ENCODE measurements around the gene ZSWIM3. TPM values are rescaled to one million over a fixed set of nuclear protein-coding genes. Genes with fewer than 3 reads are reported as not detected.
A peak's percentile ranks its signal among the peaks of the same experiment; 100 is the strongest.

ZSWIM3 gene
- total RNA-seq, 5 donors from 2014 or later (not counting 1 experiment from before 2014, with no cell fraction given) = 1.4 to 7.5 (median 5.6) TPM

GRCh38 chr20:45835329-45835765 is 22.1 kb upstream of the ZSWIM3 start:
- no CpG with 5 or more reads among the region's 3 CpGs for WGBS (ENCODE audit: insufficient coverage)
- Histone ChIP-seq H3K9me3 (no peaks in the 10 kb centered on the region), H3K36me3 (ENCODE audit: control insufficient read depth in 2 of 2, extremely low read depth in 1 of 2, insufficient read depth in 1 of 2, low read length in 1 of 2) (no peaks in the 10 kb centered on the region), H3K4me1 (ENCODE audit: control insufficient read depth in 1 of 2, extremely low read depth in 1 of 2, insufficient read depth in 2 of 2, low read length in 2 of 2) (peaks cover 4 to 18% of the 10 kb centered on the region in 2 experiments), H3K4me3 (ENCODE audit: control insufficient read depth in 1 of 2, extremely low read depth in 1 of 2, low read length in 1 of 2) (no peak overlapping the region), H3K27ac (ENCODE audit: low read length) (no peak overlapping the region), H3K27me3 (replicated peaks in 1 of 2; ENCODE audit: control insufficient read depth in 2 of 2, extremely low read depth in 1 of 2, insufficient read depth in 2 of 2, low read length in 1 of 2) (no peaks in the 10 kb centered on the region)
- H3K4me1 Mint-ChIP-seq = peaks cover 13 to 20% (median 13%) of the 10 kb centered on the region in 3 donors
- no peaks in the 10 kb centered on the region for H3K9me3 Mint-ChIP-seq
- H3K27ac Mint-ChIP-seq = no peak overlapping the region
- H3K27me3 Mint-ChIP-seq = no peaks in the 10 kb centered on the region
- ATAC-seq (replicated peaks in 1 of 4) (no peak), DNase-seq (no peak)
- peak overlapping the region; percentile 31 to 89 (median 66) for H3K4me3 Mint-ChIP-seq
- no peaks in the 10 kb centered on the region for H3K36me3 Mint-ChIP-seq
- ChIA-PET CTCF (no interaction called here), POLR2A (no interaction called here)

GRCh38 chr20:45835825-45836224 is 21.6 kb upstream of the ZSWIM3 start:
- ATAC-seq (replicated peaks in 1 of 4) (no peak), DNase-seq (no peak)
- Histone ChIP-seq H3K4me3 (ENCODE audit: control insufficient read depth in 1 of 2, extremely low read depth in 1 of 2, low read length in 1 of 2) (no peak overlapping the region), H3K4me1 (ENCODE audit: control insufficient read depth in 1 of 2, extremely low read depth in 1 of 2, insufficient read depth in 2 of 2, low read length in 2 of 2) (peaks cover 4 to 18% of the 10 kb centered on the region in 2 experiments), H3K27ac (ENCODE audit: low read length) (no peak overlapping the region), H3K27me3 (replicated peaks in 1 of 2; ENCODE audit: control insufficient read depth in 2 of 2, extremely low read depth in 1 of 2, insufficient read depth in 2 of 2, low read length in 1 of 2) (no peaks in the 10 kb centered on the region), H3K9me3 (no peaks in the 10 kb centered on the region), H3K36me3 (ENCODE audit: control insufficient read depth in 2 of 2, extremely low read depth in 1 of 2, insufficient read depth in 1 of 2, low read length in 1 of 2) (no peaks in the 10 kb centered on the region)
- H3K9me3 Mint-ChIP-seq = no peaks in the 10 kb centered on the region
- H3K4me1 Mint-ChIP-seq = peaks cover 13 to 20% (median 13%) of the 10 kb centered on the region in 3 donors
- H3K27me3 Mint-ChIP-seq = no peaks in the 10 kb centered on the region
- H3K36me3 Mint-ChIP-seq = no peaks in the 10 kb centered on the region
- POLR2A ChIA-PET = no interaction called here
- WGBS (ENCODE audit: insufficient coverage) = 100% methylated on average over 1 of the region's 5 CpGs
- CTCF ChIA-PET = no interaction called here
- peak overlapping the region in 1 of 2 donors; percentile 23 for H3K27ac Mint-ChIP-seq
- H3K4me3 Mint-ChIP-seq = peak overlapping the region; percentile 18 to 89 (median 31)

- ATAC-seq (replicated peaks in 1 of 4) = no peak
- POLR2A ChIA-PET = no interaction called here
- no peaks in the 10 kb centered on the region for H3K9me3 Mint-ChIP-seq
Measured at GRCh38 chr20:45836841-45837240, 20.6 kb upstream of the ZSWIM3 start.

GRCh38 chr20:45840700-45841198 is 16.7 kb upstream of the ZSWIM3 start:
- Mint-ChIP-seq H3K27ac (no peak overlapping the region), H3K4me1 (peaks cover 0 to 3% (median 2%) of the 10 kb centered on the region in 3 donors), H3K36me3 (peaks cover 28% of the 10 kb centered on the region), H3K4me3 (no peak overlapping the region), H3K9me3 (no peaks in the 10 kb centered on the region), H3K27me3 (no peaks in the 10 kb centered on the region)
- no peak overlapping the region for H3K4me3 ChIP-seq (ENCODE audit: control insufficient read depth in 1 of 2, extremely low read depth in 1 of 2, low read length in 1 of 2)
- H3K9me3 ChIP-seq = no peaks in the 10 kb centered on the region
- no peaks in the 10 kb centered on the region for H3K4me1 ChIP-seq (ENCODE audit: control insufficient read depth in 1 of 2, extremely low read depth in 1 of 2, insufficient read depth in 2 of 2, low read length in 2 of 2)
- ATAC-seq (replicated peaks in 1 of 4) (no peak), DNase-seq (no peak)
- CTCF ChIA-PET = no interaction called here
- H3K27me3 ChIP-seq (replicated peaks in 1 of 2; ENCODE audit: control insufficient read depth in 2 of 2, extremely low read depth in 1 of 2, insufficient read depth in 2 of 2, low read length in 1 of 2) = no peaks in the 10 kb centered on the region
- H3K36me3 ChIP-seq (ENCODE audit: control insufficient read depth in 2 of 2, extremely low read depth in 1 of 2, insufficient read depth in 1 of 2, low read length in 1 of 2) = peaks cover 16 to 35% of the 10 kb centered on the region in 2 donors
- H3K27ac ChIP-seq (ENCODE audit: low read length) = no peak overlapping the region
- WGBS (ENCODE audit: insufficient coverage) = 96% methylated on average over 25 of the region's 25 CpGs
- POLR2A ChIA-PET = no interaction called here

More at GRCh38 chr20:45836841-45837240, 20.6 kb upstream of the ZSWIM3 start:
- Histone ChIP-seq H3K36me3 (ENCODE audit: control insufficient read depth in 2 of 2, extremely low read depth in 1 of 2, insufficient read depth in 1 of 2, low read length in 1 of 2) (peaks cover 0 to 6% of the 10 kb centered on the region in 2 donors), H3K9me3 (no peaks in the 10 kb centered on the region), H3K4me3 (ENCODE audit: control insufficient read depth in 1 of 2, extremely low read depth in 1 of 2, low read length in 1 of 2) (no peak overlapping the region), H3K27me3 (replicated peaks in 1 of 2; ENCODE audit: control insufficient read depth in 2 of 2, extremely low read depth in 1 of 2, insufficient read depth in 2 of 2, low read length in 1 of 2) (no peaks in the 10 kb centered on the region), H3K4me1 (ENCODE audit: control insufficient read depth in 1 of 2, extremely low read depth in 1 of 2, insufficient read depth in 2 of 2, low read length in 2 of 2) (peaks cover 4 to 18% of the 10 kb centered on the region in 2 experiments), H3K27ac (ENCODE audit: low read length) (no peak overlapping the region)
- H3K36me3 Mint-ChIP-seq = no peaks in the 10 kb centered on the region
- no peak overlapping the region for H3K27ac Mint-ChIP-seq
- H3K4me3 Mint-ChIP-seq = no peak overlapping the region
- no peak for DNase-seq
- CTCF ChIA-PET = no interaction called here
- H3K27me3 Mint-ChIP-seq = no peaks in the 10 kb centered on the region
- H3K4me1 Mint-ChIP-seq = peaks cover 13 to 20% (median 13%) of the 10 kb centered on the region in 3 donors
- 100% methylated on average over 1 of the region's 1 CpG for WGBS (ENCODE audit: insufficient coverage)

- Mint-ChIP-seq H3K36me3 (peaks cover 32% of the 10 kb centered on the region), H3K9me3 (no peaks in the 10 kb centered on the region), H3K27me3 (no peaks in the 10 kb centered on the region), H3K4me3 (no peak overlapping the region), H3K27ac (no peak overlapping the region), H3K4me1 (peaks cover 0 to 3% (median 2%) of the 10 kb centered on the region in 3 donors)
- no peaks in the 10 kb centered on the region for H3K4me1 ChIP-seq (ENCODE audit: control insufficient read depth in 1 of 2, extremely low read depth in 1 of 2, insufficient read depth in 2 of 2, low read length in 2 of 2)
- H3K9me3 ChIP-seq = no peaks in the 10 kb centered on the region
- peaks cover 16 to 44% of the 10 kb centered on the region in 2 donors for H3K36me3 ChIP-seq (ENCODE audit: control insufficient read depth in 2 of 2, extremely low read depth in 1 of 2, insufficient read depth in 1 of 2, low read length in 1 of 2)
- CTCF ChIA-PET = no interaction called here
- H3K27ac ChIP-seq (ENCODE audit: low read length) = no peak overlapping the region
- POLR2A ChIA-PET = no interaction called here
- DNase-seq = no peak
- 98% methylated on average over 6 of the region's 10 CpGs for WGBS (ENCODE audit: insufficient coverage)
- H3K27me3 ChIP-seq (replicated peaks in 1 of 2; ENCODE audit: control insufficient read depth in 2 of 2, extremely low read depth in 1 of 2, insufficient read depth in 2 of 2, low read length in 1 of 2) = no peaks in the 10 kb centered on the region
- ATAC-seq (replicated peaks in 1 of 4) = no peak
- no peak overlapping the region for H3K4me3 ChIP-seq (ENCODE audit: control insufficient read depth in 1 of 2, extremely low read depth in 1 of 2, low read length in 1 of 2)
Measured at GRCh38 chr20:45841407-45842129, 15.8 kb upstream of the ZSWIM3 start.

- ChIA-PET CTCF (interaction anchor here in 1 of 2 donors (0.6 kb wide), 1 partner anchor 164 kb away, joined by 3 read pairs; no protein-coding TSS in a partner anchor), POLR2A (no interaction called here)
- no peak overlapping the region for H3K4me3 ChIP-seq (ENCODE audit: control insufficient read depth in 1 of 2, extremely low read depth in 1 of 2, low read length in 1 of 2)
- WGBS (ENCODE audit: insufficient coverage) = 57% methylated on average over 1 of the region's 5 CpGs
- Mint-ChIP-seq H3K36me3 (peaks cover 32% of the 10 kb centered on the region), H3K9me3 (no peaks in the 10 kb centered on the region), H3K4me3 (no peak overlapping the region), H3K27me3 (no peaks in the 10 kb centered on the region), H3K4me1 (peaks cover 0 to 3% (median 0%) of the 10 kb centered on the region in 3 donors), H3K27ac (peak overlapping the region in 1 of 2 donors; percentile 55)
- no peak overlapping the region for H3K27ac ChIP-seq (ENCODE audit: low read length)
- no peaks in the 10 kb centered on the region for H3K9me3 ChIP-seq
- no peaks in the 10 kb centered on the region for H3K27me3 ChIP-seq (replicated peaks in 1 of 2; ENCODE audit: control insufficient read depth in 2 of 2, extremely low read depth in 1 of 2, insufficient read depth in 2 of 2, low read length in 1 of 2)
- peaks cover 16 to 49% of the 10 kb centered on the region in 2 donors for H3K36me3 ChIP-seq (ENCODE audit: control insufficient read depth in 2 of 2, extremely low read depth in 1 of 2, insufficient read depth in 1 of 2, low read length in 1 of 2)
- DNase-seq = no peak
- no peak for ATAC-seq (replicated peaks in 1 of 4)
- H3K4me1 ChIP-seq (ENCODE audit: control insufficient read depth in 1 of 2, extremely low read depth in 1 of 2, insufficient read depth in 2 of 2, low read length in 2 of 2) = no peaks in the 10 kb centered on the region
Measured at GRCh38 chr20:45842169-45842812, 15.1 kb upstream of the ZSWIM3 start.

All from T-cell (primary cell).